HG02588 (cell line): ENCODE results near the gene TBC1D9.

ENCODE experiments used
- ATAC-seq: cut with Tn5 transposase; IDR thresholded peaks from one replicate; pipeline ENCODE4 v1.9.1; 2021; ENCODE audit warnings: mild to moderate bottlenecking, moderate library complexity; ENCODE audit not compliant: unreplicated experiment

Gene TBC1D9

GRCh38 chr4:140725556-140725955 lies 30.6 kb downstream of the TBC1D9 start:
- no peak for ATAC-seq

DNA sequence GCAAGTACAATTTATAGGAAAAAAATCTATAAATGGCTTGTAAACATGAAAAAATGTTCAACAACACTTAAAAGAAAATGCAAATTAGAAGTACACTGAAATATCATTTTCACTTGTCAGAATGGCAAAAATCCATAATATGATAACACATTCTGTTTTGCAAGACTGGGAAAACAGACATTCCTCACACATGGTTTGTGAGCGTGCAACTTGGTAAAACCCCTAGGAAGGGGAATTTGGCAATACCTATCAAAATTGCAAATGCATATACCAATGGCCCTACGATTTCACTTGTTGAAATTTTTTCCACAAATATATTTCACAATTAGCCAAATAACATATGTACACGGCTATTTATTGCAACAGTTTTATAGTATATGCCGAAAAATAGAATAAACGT lies 31.4 kb downstream of the TBC1D9 start:
- no peak for ATAC-seq

DNA sequence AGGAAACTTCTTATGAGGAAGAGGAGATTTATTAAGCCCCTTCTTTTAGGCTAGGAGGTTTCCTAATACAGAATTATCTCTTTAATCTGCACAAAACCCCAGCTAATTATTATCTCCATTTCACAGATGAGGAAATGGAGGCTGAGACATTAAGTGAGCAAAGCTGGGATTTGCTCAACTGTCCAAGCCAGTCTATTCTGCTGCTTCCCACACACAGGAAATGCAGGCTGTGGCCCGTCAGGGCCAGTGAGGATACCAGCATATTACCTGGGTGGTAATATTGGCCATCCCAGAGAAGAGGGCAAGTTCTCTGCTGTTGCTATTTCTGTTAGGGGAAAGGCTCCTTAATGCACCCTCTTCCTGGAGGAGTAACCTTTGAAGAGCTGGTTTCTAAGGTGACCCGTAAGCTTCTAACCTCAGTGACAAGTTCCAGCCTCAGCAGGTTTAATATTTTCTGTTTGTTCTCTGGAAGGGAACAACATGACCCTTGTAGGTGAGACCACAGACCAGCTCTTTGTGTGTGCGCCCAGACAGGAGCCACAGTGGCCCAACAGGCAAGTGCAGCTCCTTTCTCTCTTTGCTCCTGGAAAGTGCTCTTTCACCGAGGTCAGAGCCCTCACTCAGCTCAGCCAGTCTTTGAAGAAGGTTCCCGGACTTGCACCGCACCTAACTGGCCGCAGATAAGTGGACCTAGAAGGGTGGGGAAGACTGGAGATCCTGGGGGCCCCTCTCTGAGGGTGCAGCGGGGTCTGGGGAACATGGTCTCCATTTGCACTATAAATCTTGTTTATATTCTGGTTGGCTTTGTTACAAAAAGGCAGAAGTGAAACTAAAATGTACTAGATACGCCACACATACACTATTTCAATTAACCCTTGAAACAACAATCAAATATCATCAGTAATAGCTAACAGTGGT lies 35.5 kb downstream of the TBC1D9 start:
- peak; percentile 33 for ATAC-seq

- ATAC-seq = peak; percentile 75
Measured at GRCh38 chr4:140719686-140720085, 36.5 kb downstream of the TBC1D9 start.

DNA sequence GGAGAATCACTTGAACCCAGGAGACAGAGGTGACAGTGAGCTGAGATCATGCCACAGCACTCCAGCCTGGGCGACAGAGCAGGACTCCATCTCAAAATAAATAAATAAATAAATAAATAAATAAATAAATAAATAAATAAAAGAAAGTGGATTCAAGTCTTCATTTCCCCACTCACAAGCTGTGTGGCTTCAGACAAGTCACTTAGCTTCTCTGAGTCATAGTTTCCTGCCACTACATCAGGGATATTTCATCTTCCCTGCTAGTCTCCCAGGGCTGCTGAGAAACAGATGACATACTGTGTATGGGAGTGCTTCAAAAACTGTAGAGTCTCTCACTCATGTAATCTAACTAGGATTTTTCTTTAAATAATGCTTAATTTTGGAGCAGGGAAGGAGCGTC lies 37.2 kb downstream of the TBC1D9 start:
- no peak for ATAC-seq

DNA sequence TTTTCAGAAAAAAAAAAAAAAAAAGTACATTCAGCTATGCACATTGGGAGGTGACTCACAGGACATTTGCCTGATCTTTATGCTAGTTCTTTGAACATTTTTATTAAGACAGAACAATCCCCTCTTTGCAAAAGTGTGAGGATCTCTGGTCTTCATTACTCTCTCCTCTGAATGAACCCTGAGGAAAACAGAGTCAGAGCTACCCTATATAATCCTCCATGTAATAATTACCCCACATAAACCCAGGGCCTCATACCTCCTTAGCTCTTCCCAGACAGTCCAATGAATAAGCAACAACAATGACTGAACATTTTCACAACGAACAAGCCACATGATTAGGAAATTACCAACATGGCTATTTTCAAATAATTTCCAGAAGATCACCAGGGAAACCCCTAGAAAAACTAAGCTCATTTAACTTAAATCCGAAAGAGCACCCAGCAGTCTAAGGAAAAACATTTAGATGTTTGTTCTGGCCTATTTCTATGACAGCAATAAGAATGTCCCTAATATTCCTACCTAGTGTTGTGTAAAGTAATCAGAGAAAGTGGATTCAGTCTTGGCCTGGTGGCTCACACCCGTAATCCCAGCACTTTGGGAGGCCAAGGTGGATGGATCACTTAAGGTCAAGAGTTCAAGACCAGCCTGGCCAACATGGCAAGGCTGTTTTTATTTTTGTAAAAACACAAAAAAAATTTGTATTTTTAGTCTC lies 37.8 kb downstream of the TBC1D9 start:
- ATAC-seq = no peak

DNA sequence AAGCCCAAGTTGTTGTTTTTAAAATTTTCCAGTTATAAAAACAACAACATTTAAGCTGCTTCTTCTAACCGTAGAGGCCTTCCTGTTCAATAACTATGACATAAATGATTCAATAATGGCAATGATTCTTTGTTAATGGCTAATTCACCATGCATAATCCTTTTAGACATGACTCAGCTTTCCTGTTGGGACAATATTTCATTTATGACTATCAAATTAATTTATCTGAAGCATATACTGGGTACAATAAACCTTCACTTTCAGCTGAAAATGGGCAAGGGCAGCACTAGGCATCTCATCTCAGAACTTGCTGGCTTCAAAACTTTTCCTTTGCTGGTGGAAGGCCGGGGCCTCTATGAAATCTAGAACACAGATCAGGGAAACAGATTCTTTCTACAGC lies 38.9 kb downstream of the TBC1D9 start:
- ATAC-seq = no peak

GRCh38 chr4:140715119-140715518 lies 41.1 kb downstream of the TBC1D9 start:
- no peak for ATAC-seq

GRCh38 chr4:140711910-140712309 lies 44.3 kb downstream of the TBC1D9 start:
- ATAC-seq = no peak

DNA sequence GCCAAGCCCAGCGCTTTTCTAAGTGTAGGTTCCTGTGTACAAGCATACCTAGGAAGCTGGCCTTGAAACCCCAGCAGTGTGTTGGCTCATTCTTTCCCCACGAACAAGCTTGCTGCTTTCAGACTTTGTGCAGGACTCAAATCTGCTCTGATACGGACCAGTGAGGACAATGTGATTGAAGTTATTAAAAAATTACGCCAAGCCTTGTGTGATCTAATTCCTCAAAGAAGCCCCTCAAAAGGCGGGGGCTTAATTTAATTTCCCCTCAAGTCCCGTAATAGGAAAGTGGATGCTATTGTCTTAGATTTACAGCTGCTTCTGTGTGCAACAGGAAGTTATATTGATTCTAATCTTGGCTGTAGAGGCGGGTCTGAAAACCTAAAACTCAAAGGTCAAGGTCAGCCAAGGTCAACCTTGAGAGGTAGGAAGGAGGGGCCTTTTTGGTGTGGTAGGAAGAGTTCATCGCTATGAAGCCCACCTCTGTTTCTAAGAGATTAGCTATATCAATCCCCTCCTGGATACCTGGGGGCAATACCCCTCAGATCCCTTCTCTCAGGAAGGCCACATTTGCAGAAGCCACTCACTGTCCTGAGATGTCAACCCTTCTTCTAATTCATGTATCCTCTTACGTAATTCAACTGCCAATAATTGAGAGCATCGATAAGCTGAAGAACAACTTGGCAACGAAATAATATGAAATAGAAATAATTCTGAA lies 45.1 kb downstream of the TBC1D9 start:
- no peak for ATAC-seq

DNA sequence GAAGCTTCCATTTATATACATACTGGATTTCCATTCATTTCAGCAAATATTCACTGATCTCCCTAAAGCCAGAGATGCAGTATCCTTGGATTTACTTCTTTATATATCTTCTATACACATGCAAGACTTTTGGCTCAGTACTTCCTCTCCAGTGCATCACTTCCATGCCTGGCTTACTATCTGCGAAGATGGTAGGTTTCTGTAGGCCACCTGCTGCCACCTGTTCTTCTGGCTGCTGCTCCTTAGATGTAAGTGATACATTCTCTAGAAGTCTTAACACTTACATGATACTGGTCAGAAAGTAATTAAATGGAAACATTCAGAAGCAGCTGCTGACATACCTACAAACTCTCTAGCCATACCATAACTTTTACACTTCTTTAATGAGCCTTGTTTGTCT lies 48.9 kb downstream of the TBC1D9 start:
- ATAC-seq = no peak

DNA sequence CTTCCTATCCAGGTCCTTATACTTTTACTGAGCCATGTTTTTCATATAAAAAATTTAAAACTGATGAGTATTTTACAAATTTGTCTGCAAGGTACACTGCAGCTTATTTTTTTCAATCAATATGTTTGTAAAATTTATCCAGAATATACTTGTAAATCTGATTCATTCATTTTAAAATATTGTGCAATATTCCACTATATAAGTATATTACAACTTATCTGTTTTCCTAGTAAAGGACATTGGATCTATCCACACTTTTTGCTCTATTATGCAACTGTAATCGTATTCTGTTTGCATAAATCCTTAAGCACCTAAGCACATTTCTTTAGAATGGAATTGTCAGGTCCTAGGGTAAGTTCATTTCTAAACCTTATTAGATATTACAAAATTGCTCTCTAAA lies 49.5 kb downstream of the TBC1D9 start:
- no peak for ATAC-seq

- no peak for ATAC-seq
Measured at GRCh38 chr4:140706276-140706625, 49.9 kb downstream of the TBC1D9 start.

DNA sequence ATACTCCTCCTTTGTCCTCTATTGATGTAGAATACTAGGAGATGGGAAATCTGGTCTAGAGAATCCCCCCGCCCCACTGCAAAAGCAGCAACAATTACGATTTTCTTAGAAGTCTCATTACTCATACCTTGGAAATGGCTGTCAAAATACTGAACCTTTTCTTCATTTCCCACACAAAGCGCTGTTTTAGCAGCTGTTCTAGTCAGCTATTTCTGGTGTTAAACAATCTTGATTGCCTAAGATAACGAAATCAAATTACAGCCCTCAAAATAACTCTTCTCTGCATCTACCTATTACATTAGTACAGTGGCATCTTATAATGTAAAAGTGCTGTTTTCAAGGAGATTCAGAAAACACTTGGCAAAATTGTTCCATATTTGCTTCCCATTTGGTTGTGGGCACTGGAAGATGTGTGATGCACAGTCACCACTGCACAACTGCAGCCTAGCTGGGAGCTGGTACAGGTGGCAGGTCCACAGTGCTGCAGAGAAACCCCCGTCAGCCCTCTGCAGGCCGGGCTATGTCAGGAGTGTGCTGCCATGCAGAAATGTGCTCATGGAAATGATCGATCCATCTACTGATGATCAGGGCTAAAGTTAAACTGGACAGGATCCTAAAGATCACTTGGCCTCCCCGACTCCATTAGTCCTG lies 50.4 kb downstream of the TBC1D9 start:
- ATAC-seq = no peak

GRCh38 chr4:140704964-140705363 lies 51.2 kb downstream of the TBC1D9 start:
- no peak for ATAC-seq

DNA sequence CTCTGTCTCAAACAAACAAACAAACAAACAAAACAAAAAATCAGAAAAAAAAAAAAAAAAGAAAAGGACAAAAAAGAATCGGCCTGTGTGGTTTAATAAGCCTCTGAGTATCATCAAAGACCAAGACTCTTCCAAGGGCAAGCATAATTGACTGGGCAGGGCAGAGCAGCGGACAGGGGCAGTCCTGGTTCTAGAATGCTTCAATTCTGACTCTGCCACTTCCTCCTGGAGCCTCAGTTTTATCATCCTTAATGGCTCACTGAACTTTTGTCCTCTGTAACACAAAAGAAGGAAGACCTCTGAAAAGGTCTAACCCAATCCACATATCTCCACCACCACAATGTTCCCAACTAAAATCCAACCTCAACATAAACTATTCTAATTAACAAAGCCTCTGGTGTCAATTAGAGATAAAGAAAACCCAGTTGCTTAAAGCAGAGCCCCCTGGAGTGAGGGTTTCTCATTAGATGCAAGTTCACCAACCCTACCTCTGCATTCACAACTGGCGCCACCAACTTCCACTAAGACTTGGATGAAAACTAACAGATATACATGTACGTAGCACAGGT lies 51.7 kb downstream of the TBC1D9 start:
- no peak for ATAC-seq

DNA sequence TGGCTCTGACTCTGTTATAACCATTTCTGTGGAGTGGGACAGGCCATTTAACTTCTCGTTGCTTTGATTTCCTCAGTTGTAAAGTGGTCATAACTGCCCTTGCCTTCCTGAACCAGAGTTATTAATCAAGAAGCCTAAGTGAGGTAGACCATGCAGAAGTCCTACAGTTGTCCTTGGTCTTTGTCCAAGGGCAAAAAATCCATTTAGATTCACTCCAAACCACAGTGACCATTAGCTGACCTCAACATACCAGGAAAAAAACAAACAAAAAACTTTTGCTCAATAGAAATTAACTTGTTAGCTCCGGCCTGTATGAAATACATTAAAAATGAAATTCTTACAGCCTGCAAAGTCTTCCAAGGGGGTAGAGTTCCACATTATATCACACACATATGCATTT lies 52.7 kb downstream of the TBC1D9 start:
- no peak for ATAC-seq

GRCh38 chr4:140702096-140702757 lies 54.0 kb downstream of the TBC1D9 start:
- no peak for ATAC-seq

- ATAC-seq = no peak
Measured at GRCh38 chr4:140701071-140701470, 55.1 kb downstream of the TBC1D9 start.
